SKM-1 treated with dmso at 0.1 percent for 144 hours (cell line): Measurements from ENCODE around the gene NCKAP1.
"Not testable (repeated sequence)": the region's sequence is repeated elsewhere in the genome, so short reads cannot be mapped to it uniquely, and the experiment has no call there.

Experiments
- DNase-seq: peaks from one replicate; lab custom pipeline; 2025; ENCODE audit not compliant: unreplicated experiment; lab: John Stamatoyannopoulos, UW

NCKAP1 gene

DNA sequence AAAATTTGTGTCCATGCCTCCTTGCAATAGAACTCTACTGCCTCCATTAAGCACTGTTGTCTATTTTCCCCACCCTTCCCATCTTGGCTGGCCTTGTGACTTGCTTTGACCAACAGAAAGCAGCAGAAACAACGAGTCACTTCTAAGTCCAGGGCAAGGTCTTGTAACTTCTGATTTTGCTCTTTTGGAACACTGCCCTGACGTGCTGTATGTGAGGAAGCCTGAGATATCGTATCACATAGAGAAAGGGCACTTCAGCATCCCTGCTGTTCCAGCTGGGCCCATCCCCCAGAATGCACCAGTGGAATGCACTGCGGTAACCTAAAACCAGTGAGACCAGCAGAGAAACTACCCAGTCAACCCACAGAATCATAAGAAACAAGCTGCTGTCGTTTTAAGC, 28.1 kb downstream of the NCKAP1 start:
- DNase-seq, result no peak

DNA sequence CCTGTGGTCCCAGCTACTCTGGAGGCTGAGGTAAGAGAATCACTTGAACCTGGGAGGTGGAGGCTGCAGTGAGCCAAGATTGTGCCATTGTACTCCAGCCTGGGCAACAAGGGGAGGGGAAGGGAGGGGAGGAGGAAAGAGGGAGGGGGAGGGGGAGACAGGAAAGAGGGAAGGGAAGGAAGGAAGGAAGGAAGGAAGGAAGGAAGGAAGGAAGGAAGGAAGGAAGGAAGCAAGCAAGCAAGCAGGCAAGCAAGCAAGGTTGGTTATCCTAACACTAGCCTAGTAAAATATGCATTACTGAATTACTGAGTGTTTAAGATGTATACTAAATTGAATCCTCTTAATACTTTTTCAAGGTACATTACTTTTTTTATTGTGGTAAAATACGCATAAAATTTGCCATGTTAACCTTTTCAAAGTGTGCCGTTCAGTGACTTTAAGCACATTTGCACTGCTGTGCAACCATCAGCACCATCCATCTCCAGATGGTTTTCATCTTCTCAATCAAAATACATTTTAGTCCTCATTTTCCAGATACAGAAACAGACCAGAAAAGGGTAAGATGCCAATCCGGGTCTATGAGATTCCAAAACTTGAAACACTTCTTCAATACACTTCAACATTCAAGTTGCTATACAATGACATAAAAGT, 28.9 kb downstream of the NCKAP1 start:
- DNase-seq, result no peak

DNA sequence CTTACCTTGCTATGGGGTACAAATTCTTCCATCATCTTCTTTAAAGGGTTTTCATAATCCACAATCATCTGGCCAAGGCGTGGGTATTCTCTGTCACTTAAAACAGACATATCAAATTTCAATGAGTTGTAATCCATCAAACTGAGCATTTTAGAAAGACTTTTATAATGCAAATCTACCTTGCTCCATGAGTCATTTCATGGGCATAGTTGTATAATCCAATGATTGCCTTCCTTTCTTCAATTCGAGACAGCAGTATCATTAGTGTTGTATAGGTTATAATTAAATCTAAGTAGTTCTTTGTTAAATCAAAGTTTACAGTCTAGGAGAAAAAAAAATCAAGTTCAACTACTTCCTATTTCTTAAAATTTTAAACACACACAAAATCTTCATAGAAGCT, 36.3 kb downstream of the NCKAP1 start:
- DNase-seq, result no peak

DNA sequence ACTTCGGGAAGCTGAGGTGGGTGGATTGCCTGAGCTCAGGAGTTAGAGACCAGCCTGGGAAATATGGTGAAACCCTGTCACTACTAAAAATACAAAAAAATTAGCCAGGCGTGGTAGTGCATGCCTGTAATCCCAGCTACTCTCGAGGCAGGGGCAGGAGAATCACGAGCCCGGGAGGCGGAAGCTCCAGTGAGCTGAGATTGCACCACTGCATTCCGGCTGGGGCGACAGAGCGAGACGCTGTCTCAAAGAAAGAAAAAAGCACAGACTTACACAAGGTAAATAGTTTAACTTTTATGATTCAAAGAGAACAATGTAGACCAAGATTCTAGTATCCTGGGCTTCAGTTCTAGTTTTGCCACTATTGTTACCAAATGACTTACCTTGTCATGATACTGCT, 37.4 kb downstream of the NCKAP1 start:
- no peak for DNase-seq

DNA sequence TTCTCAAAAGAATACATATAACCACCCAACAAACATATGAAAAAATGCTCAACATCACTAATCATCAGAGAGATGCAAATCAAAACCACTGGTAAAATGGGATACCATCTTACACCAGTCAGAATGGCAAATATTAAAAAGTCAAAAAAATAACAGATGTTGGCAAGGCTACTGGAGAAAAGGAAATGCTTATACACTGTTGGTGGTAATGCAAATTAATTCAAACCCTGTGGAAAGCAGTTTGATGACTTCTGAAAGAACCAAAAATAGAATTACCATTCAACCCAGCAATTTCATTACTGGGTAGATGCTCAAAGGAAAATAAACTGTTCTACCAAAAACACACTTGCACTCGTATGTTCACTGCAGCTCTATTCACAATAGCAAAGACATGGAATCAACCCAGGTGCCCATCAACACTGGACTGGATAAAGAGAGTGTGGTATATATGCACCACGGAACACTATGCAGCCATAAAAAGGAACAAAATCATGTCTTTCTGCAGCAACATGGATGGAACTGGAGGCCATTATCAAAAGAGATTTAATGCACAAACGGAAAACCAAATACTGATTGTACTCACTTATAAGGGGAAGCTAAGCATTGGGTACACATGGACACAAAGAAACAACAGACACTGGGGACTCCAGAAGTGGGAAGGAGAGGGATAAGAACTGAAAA, 38.8 kb downstream of the NCKAP1 start:
- DNase-seq, result no peak

DNA sequence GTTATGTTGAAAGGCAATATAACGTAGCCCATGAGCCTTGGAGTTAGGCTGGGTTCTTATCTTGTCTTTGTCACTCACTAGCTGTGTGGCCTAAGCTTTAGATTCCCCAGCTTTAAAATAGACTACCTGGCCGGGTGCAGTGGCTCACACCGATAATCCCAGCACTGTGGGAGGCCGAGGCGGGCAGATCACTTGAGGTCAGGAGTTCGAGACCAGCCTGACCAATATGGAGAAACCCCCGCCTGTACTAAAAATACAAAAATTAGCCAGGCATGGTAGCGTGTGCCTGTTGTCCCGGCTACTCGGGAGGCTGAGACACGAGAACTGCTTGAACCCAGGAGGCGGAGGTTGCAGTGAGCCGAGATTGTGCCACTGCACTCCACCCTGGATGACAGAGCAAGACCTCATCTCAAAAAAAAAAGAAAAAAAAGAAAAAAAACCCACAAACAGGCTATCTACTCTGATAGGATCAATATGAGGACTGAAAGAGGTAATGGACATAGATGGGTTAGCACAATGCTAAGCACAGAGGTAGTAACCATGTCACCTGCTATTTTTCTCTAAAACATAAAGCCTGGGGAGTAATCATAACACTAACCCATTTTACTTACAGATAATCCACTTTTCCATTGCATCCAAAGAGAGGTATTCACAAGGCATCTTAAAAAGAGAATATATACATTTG, 43.9 kb downstream of the NCKAP1 start:
- no peak for DNase-seq

DNA sequence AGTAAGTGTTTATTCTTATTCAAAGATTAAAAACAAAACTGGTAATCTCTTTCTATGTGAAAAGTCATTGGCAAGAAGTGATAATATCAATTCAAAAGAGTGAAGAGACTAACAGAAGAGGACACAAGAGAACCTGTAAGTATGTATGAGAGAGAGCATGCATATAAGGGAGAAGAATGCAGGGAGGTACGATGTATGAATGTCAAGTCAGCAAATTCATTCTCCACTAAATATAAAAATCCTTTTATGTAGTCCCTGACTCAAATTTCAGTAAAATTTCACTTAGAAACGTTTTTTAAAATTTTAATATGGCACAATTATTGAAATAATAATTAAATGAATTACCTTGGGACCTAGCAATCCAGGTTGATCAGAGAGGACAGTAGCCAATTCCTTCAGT, 55.3 kb downstream of the NCKAP1 start:
- no peak for DNase-seq

DNA sequence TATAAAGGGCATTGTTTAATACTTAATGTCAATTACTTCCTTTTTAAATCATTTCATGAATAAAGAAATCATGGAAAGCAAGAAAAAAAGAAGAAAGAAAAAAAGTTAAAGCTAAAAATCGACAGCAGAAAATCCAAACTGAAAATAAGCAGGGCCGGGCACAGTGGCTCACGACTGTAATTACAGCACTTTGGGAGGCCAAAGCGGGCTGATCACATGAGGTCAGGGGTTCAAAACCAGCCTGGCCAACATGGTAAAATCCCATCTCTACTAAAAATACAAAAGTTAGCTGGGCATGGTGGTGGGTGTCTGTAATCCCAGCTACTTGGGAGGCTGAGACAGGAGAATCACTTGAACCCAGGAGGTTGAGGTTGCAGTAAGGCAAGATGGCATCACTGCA, 56.8 kb downstream of the NCKAP1 start:
- not testable (repeated sequence) for DNase-seq

DNA sequence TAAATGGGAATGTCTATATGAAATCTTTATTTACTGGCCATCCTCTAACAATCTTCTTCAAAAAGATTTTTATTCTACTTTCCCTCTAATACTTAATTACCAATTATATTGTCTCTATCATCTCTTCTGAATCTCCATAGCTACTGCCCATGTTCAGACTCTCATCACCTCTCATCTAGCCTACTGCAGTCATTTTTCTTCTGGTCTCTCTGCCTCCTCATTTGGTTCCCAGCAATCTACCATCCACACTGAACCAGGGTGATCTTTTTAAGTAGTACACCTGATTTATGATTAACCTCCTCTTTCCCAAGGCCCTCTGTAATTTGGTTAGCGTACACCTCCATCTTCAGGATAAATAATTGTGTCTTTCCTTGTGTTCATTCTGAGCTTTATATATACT, 57.6 kb downstream of the NCKAP1 start:
- DNase-seq, result no peak

DNA sequence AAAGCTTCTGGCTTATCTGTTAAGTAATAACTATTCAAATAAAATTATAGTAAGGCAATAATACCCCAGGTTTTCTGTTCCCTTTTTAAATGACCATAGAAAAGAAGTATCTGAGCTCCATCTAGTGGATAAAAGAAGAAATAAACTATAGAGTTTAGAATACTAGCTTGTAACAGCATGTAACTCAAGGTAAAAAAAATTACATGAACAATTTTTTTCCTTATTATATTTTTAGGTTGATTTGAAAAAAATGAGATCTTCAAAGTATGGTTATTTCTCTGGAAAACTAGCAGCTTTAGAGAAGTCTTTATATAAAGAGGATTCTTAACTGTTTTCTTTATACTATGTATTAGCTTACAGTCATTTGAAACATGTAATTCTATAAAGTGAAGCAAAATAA, 58.1 kb downstream of the NCKAP1 start:
- DNase-seq, result peak; percentile 70

DNA sequence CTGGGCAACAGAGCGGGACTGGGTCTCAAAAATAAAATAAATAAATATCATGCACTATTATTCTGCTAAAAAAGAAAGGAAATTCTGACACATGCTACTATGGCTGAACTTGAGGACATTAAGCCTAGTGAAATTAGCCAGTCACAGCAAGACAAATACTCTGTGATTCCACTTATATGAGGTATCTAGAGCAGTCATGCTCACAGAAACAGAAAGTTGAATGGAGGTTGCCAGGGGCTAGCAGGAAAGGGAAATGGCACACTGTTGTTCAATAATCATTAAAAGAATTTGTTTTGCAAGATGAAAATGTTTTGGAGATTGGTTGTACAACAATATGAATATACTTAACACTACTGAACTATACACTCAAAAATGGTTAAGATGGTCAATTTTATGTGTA, 60.8 kb downstream of the NCKAP1 start:
- DNase-seq, result no peak

DNA sequence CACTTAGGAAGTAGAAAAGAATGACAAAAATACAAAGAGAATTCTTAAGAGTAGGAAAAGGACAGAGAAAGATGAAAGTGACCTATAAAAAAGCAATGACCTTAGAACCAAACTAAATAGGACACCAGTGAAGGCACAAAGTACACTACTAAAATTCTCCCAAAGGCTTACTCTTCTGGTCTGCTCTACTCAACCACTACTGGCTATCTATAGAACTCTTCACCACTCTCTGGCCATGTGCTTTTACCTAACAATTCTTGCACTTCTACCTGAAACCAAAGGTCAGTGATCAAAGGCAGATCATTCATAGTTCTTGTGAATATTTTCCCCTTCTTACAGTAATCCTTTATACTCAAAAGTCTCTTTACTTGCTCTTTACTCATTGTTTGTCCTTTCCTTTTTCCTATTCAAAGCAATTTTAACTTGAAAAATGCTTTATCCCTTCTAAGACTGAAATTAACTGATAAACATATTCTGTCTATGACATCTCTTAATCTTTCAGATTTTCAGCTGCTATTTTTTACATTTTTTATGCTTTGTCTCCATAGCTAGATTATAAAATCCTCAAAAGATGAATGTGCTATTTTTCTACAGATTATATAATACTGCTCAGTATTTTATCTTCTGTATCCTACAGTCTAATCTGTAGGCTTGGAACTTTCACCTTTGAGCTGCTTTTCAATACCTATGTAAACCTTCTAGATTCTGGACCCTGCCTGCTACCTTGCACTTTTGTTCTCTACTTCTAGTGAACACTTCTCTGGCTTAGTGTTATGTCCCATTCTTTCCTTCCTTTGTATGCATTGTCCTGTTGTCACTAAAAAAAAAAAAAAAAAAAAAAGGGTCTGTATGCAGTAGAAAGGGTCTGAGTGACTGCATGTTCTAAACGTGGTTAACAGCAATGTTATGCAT, 64.6 kb downstream of the NCKAP1 start:
- DNase-seq, result no peak

DNA sequence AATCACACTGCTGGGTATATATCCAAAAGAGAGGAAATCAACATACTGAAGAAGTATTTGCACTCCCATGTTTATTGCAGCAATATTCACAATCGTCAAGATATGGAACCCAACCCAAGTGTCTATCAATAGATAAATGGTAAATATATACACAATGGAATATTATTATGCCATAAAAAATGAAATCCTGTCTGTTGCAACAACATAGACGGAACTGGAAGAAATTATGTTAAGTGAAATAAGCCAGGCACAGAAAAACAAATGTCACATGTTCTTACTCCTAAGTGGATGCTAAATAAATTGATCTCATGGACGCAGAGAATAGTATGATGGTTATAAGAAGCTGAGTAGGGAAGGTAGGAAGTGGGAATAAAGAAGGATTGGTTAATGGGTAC, 65.7 kb downstream of the NCKAP1 start:
- DNase-seq, result no peak

DNA sequence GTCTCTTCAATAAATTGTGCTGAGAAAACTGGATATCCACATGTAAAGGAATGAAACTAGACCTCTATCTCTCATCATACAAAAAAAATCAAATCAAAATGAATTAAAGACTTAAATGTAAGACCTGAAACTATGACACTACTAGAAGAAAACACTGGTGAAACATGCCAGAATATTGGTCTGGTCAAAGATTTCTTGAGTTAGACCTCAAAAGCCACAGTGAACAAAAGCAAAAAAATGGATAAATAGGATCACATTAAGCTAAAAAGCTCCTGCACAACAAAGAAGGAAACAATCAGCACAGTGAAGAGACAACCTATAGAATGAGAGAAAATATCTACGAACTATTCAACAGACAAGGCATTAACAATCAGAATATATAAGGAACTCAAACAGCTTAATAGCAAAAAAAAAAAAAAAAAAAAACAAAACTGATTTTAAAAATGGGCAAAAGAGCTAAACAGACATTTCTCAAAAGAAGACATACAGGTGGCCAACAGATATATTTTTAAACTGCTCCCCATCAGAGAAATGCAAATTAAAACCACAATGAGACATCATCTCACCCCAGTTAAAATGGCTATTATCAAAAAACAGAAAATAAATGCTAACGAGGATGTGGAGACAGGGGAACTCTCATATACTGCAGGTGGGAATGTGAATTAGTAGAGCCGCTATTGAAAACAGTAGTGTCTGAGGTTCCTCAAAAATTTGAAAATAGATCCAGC, 66.3 kb downstream of the NCKAP1 start:
- no peak for DNase-seq

DNA sequence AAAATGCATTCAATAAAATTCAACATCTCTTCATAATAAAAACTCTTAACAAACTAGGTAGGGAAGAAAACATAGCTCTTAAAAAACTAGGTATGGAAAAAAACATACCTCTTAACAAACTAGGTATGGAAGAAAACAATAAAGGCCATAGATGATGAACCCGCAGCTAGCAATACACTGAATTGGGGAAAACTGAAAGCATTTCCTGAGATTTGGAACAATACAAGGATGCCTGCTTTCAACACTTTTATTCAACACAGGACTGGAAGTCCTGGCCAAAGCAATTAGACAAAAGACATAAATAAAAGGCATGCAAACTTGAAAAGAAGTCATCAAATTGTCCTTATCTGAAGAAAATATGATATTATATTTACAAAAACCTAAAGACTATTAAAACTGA, 67.8 kb downstream of the NCKAP1 start:
- DNase-seq, result no peak

DNA sequence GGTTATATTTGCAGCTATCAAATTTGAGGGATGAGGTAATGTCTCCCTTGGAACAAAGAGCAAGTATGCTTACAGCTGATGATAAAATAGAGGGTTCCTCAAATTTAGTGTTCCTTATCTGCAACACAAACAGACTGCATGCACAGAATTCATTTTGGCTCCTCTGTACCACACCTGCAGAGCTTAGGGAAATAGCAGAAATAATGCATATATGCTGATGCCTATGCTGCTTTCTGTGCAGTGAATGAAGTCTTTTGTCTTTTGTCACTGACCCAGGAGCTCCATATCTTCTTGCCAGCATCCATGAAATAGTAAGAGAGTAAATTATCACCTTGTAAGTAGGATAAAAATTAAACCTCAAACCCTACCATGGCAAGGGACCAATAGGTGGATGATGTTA, 69.8 kb downstream of the NCKAP1 start:
- no peak for DNase-seq

DNA sequence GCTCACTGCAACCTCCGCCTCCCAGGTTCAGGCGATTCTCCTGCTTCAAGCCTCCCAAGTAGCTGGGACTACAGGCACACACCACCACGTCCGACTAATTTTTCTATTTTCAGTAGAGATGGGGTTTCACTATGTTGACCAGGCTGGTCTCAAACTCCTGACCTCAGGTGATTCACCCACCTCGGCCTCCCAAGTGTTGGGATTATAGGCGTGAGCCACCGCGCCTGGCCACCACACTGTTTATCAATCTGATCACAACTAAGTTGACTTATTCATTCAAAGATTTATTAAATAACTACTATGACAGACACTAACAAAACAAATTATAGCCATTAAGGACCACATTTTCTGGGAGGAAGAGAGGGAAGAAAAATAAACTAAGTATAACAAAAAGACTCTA, 71.9 kb downstream of the NCKAP1 start:
- not testable (repeated sequence) for DNase-seq

DNA sequence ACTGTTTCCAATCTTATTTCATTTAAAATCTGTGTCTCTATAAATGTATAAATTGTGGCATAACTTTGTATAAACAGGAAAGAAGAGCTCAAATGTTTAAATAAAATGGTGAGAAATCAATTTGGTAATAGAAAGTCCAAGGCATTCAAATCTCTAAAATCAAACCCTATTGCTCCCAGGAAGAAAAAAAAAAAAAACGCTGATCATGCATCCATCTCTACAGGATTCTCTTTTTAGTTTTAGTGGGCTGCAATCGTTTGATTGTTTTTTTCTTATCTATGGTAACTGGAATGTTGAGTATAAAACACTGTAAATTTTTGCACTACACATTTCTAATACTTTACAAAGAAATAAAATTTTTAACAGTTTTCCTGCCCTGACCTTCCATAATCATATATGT, 75.6 kb downstream of the NCKAP1 start:
- no peak for DNase-seq

DNA sequence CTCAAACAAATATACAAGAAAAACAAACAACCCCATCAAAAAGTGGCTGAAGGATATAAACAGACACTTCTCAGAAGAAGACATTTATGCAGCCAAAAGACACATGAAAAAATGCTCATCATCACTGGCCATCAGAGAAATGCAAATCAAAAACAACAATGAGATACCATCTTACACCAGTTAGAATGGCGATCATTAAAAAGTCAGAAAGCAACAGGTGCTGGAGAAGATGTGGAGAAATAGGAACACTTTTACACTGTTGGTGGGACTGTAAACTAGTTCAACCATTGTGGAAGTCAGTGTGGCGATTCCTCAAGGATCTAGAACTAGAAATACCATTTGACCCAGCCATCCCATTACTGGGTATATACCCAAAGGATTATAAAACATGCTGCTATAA, 77.4 kb downstream of the NCKAP1 start:
- not testable (repeated sequence) for DNase-seq

DNA sequence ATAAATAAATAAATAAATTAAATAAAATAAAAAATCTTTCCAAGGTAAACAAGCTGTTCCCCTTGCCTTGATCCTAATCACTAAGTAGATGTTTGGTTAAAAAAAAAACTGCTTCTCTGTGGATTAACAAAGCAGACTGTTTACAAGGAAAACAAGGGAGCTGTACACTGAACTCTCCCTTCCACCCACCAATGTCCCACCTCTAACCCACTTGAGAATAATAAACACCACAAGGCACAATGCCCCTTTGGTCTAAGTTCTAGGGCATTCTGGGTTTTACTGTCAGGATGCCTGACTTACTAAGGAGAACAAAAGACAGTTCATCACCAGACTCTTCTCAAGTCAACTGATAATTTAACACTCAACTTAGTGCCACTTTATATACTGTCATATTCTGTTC, 83.5 kb downstream of the NCKAP1 start:
- DNase-seq, result no peak
